Activated naive CD4-positive, alpha-beta T cell treated with anti-CD3 and anti-CD28 coated beads for 36 hours (primary cell): ENCODE measurements around the gene TEX2. TPM values are rescaled to one million over a fixed set of nuclear protein-coding genes. Genes with fewer than 3 reads are reported as not detected.
A peak's percentile ranks its signal among the peaks of the same experiment; 100 is the strongest.
"Not testable (repeated sequence)": the region's sequence is repeated elsewhere in the genome, so short reads cannot be mapped to it uniquely, and the experiment has no call there.

Experiments
- CTCF ChIA-PET: fragments of 350-600 bp; sonication (Branson Sonifier 250); formaldehyde crosslinking; loops from one replicate; lab custom pipeline; 2021; ENCODE audit warnings: antibody characterized with exemption; lab: Charles Lee
- DNase-seq: peaks from one replicate; pipeline ENCODE4 v3.0.0-alpha.2; 2020
- H3K27ac Mint-ChIP-seq: one replicate; pipeline ENCODE4 v1.8.0; 2021; ENCODE audit warnings: mild to moderate bottlenecking, mixed read lengths
- H3K27me3 Mint-ChIP-seq: one replicate; pipeline ENCODE4 v1.8.0; 2021; ENCODE audit warnings: low read depth, mixed read lengths
- H3K36me3 Mint-ChIP-seq: one replicate; pipeline ENCODE4 v1.8.0; 2021; ENCODE audit warnings: low read depth, mixed read lengths
- H3K4me1 Mint-ChIP-seq: one replicate; pipeline ENCODE4 v1.8.0; 2021; ENCODE audit warnings: low read depth, mixed read lengths
- H3K4me3 Mint-ChIP-seq: one replicate; pipeline ENCODE4 v1.8.0; 2021; ENCODE audit warnings: mild to moderate bottlenecking, moderate library complexity, mixed read lengths
- H3K9me3 Mint-ChIP-seq: one replicate; pipeline ENCODE4 v1.8.0; 2021; ENCODE audit warnings: mixed read lengths
- intact Hi-C: fragments of 100-400 bp; cut with micrococcal nuclease; formaldehyde crosslinking; loops from one replicate; pipeline ENCODE4 v1.15.1; 2023
- total RNA-seq, 2 experiments: library from RNA; stranded (reverse); gene quantifications; one replicate each; pipeline ENCODE4 v1.2.3, GENCODE V29; 2021

The TEX2 gene
- total RNA-seq, 2 experiments from 2014 or later: 9.2 to 10.6 TPM

GRCh38 chr17:64217249-64217691, 45.8 kb downstream of the TEX2 start:
- Mint-ChIP-seq H3K36me3 (peaks cover 14% of the 10 kb centered on the region), H3K27ac (no peak overlapping the region), H3K4me1 (peaks cover 33% of the 10 kb centered on the region), H3K27me3 (no peaks in the 10 kb centered on the region), H3K4me3 (no peak overlapping the region), H3K9me3 (no peaks in the 10 kb centered on the region)
- CTCF ChIA-PET: interaction anchor here (0.9 to 2.0 kb wide), 2 partner anchors 65 to 133 kb away, joined by 3 to 11 read pairs; no protein-coding TSS in a partner anchor
- intact Hi-C loops: loop anchor here (5.0 kb wide), 1 partner anchor 65 kb away; no protein-coding TSS in a partner anchor
- no peak for DNase-seq

- no peaks in the 10 kb centered on the region for H3K27me3 Mint-ChIP-seq
- H3K27ac Mint-ChIP-seq: no peak overlapping the region
Observed at GRCh38 chr17:64216338-64217248, 46.5 kb downstream of the TEX2 start.

GRCh38 chr17:64216000-64216337, 47.1 kb downstream of the TEX2 start:
- DNase-seq: no peak
- Mint-ChIP-seq H3K27me3 (no peaks in the 10 kb centered on the region), H3K4me1 (peaks cover 33% of the 10 kb centered on the region), H3K9me3 (no peaks in the 10 kb centered on the region), H3K4me3 (no peak overlapping the region), H3K27ac (no peak overlapping the region), H3K36me3 (peaks cover 17% of the 10 kb centered on the region)
- CTCF ChIA-PET: no interaction called here
- intact Hi-C loops: loop anchor here (5.0 kb wide), 1 partner anchor 66 kb away; no protein-coding TSS in a partner anchor

More at GRCh38 chr17:64216338-64217248, 46.5 kb downstream of the TEX2 start:
- intact Hi-C loops: loop anchor here (5.0 kb wide), 1 partner anchor 66 kb away; no protein-coding TSS in a partner anchor
- Mint-ChIP-seq H3K4me1 (peaks cover 33% of the 10 kb centered on the region), H3K4me3 (no peak overlapping the region), H3K36me3 (peaks cover 17% of the 10 kb centered on the region), H3K9me3 (no peaks in the 10 kb centered on the region)
- CTCF ChIA-PET: interaction anchor here (0.9 to 2.0 kb wide), 2 partner anchors 66 to 134 kb away, joined by 3 to 11 read pairs; no protein-coding TSS in a partner anchor
- no peak for DNase-seq

- H3K27ac Mint-ChIP-seq: no peak overlapping the region
- intact Hi-C loops: loop anchor here (5.0 kb wide), 1 partner anchor 67 kb away; no protein-coding TSS in a partner anchor
- peaks cover 32% of the 10 kb centered on the region for H3K4me1 Mint-ChIP-seq
- DNase-seq: no peak
- CTCF ChIA-PET: no interaction called here
- peaks cover 15% of the 10 kb centered on the region for H3K36me3 Mint-ChIP-seq
- H3K27me3 Mint-ChIP-seq: no peaks in the 10 kb centered on the region
- H3K9me3 Mint-ChIP-seq: no peaks in the 10 kb centered on the region
- no peak overlapping the region for H3K4me3 Mint-ChIP-seq
Observed at GRCh38 chr17:64214950-64215349, 48.1 kb downstream of the TEX2 start.

- H3K4me3 Mint-ChIP-seq: no peak overlapping the region
- H3K4me1 Mint-ChIP-seq: peaks cover 26% of the 10 kb centered on the region
Observed at GRCh38 chr17:64213995-64214811, 48.9 kb downstream of the TEX2 start.

GRCh38 chr17:64212122-64212521, 50.9 kb downstream of the TEX2 start:
- H3K9me3 Mint-ChIP-seq: no peaks in the 10 kb centered on the region
- no peak overlapping the region for H3K4me3 Mint-ChIP-seq
- H3K27me3 Mint-ChIP-seq: no peaks in the 10 kb centered on the region
- H3K36me3 Mint-ChIP-seq: peaks cover 15% of the 10 kb centered on the region
- no peak overlapping the region for H3K27ac Mint-ChIP-seq
- no peak for DNase-seq
- peaks cover 7% of the 10 kb centered on the region for H3K4me1 Mint-ChIP-seq
- intact Hi-C loops: no loop called here
- CTCF ChIA-PET: no interaction called here

More at GRCh38 chr17:64213995-64214811, 48.9 kb downstream of the TEX2 start:
- Mint-ChIP-seq H3K27me3 (no peaks in the 10 kb centered on the region), H3K27ac (peak overlapping the region; percentile 54), H3K36me3 (peaks cover 15% of the 10 kb centered on the region), H3K9me3 (no peaks in the 10 kb centered on the region)
- intact Hi-C loops: no loop called here
- DNase-seq: no peak
- CTCF ChIA-PET: no interaction called here

GRCh38 chr17:64209983-64210382, 53.1 kb downstream of the TEX2 start:
- Mint-ChIP-seq H3K9me3 (no peaks in the 10 kb centered on the region), H3K4me3 (no peak overlapping the region), H3K27ac (no peak overlapping the region), H3K27me3 (no peaks in the 10 kb centered on the region), H3K36me3 (peaks cover 15% of the 10 kb centered on the region), H3K4me1 (peaks cover 4% of the 10 kb centered on the region)
- intact Hi-C loops: no loop called here
- CTCF ChIA-PET: interaction anchor here (0.6 to 0.7 kb wide), 2 partner anchors 70 to 72 kb away, joined by 3 read pairs; no protein-coding TSS in a partner anchor
- DNase-seq: no peak

GRCh38 chr17:64209356-64209941, 53.6 kb downstream of the TEX2 start:
- CTCF ChIA-PET: interaction anchor here (0.6 to 1.2 kb wide), 2 partner anchors 71 to 76 kb away, joined by 3 read pairs; no protein-coding TSS in a partner anchor
- H3K36me3 Mint-ChIP-seq: peaks cover 15% of the 10 kb centered on the region
- no peak for DNase-seq
- H3K4me3 Mint-ChIP-seq: no peak overlapping the region
- H3K4me1 Mint-ChIP-seq: peaks cover 4% of the 10 kb centered on the region
- no peaks in the 10 kb centered on the region for H3K9me3 Mint-ChIP-seq
- no peaks in the 10 kb centered on the region for H3K27me3 Mint-ChIP-seq
- no peak overlapping the region for H3K27ac Mint-ChIP-seq
- intact Hi-C loops: no loop called here

GRCh38 chr17:64208656-64209055, 54.4 kb downstream of the TEX2 start:
- H3K4me3 Mint-ChIP-seq, H3K4me1 Mint-ChIP-seq, H3K27ac Mint-ChIP-seq, intact Hi-C loops, H3K27me3 Mint-ChIP-seq, H3K9me3 Mint-ChIP-seq, DNase-seq: not testable (repeated sequence)
- peaks cover 10% of the 10 kb centered on the region for H3K36me3 Mint-ChIP-seq
- CTCF ChIA-PET: interaction anchor here (1.2 kb wide), 1 partner anchor 75 kb away, joined by 3 read pairs; no protein-coding TSS in a partner anchor

- Mint-ChIP-seq H3K27ac (no peak overlapping the region), H3K27me3 (no peaks in the 10 kb centered on the region), H3K4me3 (no peak overlapping the region), H3K9me3 (no peaks in the 10 kb centered on the region), H3K36me3 (no peaks in the 10 kb centered on the region), H3K4me1 (peaks cover 26% of the 10 kb centered on the region)
- intact Hi-C loops: no loop called here
- CTCF ChIA-PET: interaction anchor here (0.7 to 1.2 kb wide), 2 partner anchors 11 to 43 kb away, joined by 3 to 4 read pairs; no protein-coding TSS in a partner anchor
- DNase-seq: no peak
Observed at GRCh38 chr17:64205804-64206203, 57.3 kb downstream of the TEX2 start.

GRCh38 chr17:64203630-64204029, 59.4 kb downstream of the TEX2 start:
- Mint-ChIP-seq H3K27ac (no peak overlapping the region), H3K36me3 (peaks cover 2% of the 10 kb centered on the region), H3K4me1 (peaks cover 34% of the 10 kb centered on the region), H3K4me3 (no peak overlapping the region), H3K9me3 (no peaks in the 10 kb centered on the region), H3K27me3 (no peaks in the 10 kb centered on the region)
- intact Hi-C loops: loop anchor here (5.0 kb wide), 1 partner anchor 59 kb away; the partner anchor contains the start of gene TEX2
- CTCF ChIA-PET: interaction anchor here (0.6 kb wide), 1 partner anchor 39 kb away, joined by 3 read pairs; no protein-coding TSS in a partner anchor
- DNase-seq: no peak
